GM21423 (cell line): ENCODE data around the gene RTP5.
"Not testable (repeated sequence)": the region's sequence is repeated elsewhere in the genome, so short reads cannot be mapped to it uniquely, and the experiment has no call there.

Experiments
- ATAC-seq: cut with Tn5 transposase; IDR thresholded peaks from one replicate; pipeline ENCODE4 v1.9.1; 2021; ENCODE audit warnings: mild to moderate bottlenecking, moderate library complexity; ENCODE audit not compliant: unreplicated experiment

RTP5 gene

DNA sequence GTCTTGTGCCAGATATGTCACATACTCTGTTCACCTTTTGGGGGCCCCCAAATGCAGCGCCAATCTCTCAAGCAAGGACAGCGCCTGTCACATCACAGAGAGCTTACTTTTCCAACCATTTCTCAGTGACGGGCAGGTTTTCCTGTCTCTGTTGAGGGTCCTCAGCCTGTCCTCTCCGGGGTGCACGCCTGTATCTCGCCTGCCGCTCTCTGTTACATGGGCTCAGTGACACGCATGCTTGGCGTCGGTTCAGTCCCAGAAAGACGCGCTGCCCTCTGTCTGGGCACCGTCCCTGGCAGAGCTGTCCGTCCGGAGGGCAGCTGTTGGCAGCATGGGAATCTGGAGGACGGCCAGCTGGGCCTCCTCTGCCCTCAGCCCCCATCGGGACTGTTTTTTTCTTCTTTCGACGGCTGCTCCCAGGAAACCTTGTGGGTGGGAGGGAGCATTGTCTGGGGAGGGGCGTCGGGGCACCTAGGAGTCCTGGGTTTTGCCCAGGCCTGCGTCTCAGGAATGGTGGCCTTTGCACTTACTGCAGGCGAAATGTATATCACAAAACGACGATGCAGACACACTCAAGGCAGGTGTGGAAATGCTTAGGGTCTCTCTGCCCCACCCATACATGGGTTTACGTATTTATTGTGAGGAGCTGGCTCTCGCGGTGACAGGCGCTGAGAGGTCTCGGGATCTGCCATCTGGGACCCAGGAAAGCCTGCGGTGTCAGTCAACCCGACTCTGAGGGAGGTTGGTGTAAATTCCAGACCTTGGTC is 30.9 kb downstream of the RTP5 start:
- ATAC-seq, result no peak

DNA sequence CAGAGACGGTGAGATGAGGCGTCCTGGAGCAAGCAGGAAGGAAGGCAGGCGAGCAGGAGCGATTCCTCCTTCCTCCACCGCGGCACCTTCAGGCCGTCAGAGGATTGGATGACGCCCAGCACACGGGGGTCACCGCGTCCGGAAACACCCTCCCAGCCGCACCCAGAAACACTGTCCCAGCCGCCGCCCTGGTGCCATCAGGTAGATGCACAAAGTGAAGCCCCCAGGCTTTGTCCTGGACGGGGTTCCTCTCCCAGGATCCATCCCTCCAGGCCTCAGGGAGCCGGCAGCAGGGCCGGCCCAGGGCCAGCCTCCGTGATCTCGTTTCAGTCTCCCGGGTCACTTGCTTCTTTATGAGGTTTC is 31.5 kb downstream of the RTP5 start:
- no peak for ATAC-seq

DNA sequence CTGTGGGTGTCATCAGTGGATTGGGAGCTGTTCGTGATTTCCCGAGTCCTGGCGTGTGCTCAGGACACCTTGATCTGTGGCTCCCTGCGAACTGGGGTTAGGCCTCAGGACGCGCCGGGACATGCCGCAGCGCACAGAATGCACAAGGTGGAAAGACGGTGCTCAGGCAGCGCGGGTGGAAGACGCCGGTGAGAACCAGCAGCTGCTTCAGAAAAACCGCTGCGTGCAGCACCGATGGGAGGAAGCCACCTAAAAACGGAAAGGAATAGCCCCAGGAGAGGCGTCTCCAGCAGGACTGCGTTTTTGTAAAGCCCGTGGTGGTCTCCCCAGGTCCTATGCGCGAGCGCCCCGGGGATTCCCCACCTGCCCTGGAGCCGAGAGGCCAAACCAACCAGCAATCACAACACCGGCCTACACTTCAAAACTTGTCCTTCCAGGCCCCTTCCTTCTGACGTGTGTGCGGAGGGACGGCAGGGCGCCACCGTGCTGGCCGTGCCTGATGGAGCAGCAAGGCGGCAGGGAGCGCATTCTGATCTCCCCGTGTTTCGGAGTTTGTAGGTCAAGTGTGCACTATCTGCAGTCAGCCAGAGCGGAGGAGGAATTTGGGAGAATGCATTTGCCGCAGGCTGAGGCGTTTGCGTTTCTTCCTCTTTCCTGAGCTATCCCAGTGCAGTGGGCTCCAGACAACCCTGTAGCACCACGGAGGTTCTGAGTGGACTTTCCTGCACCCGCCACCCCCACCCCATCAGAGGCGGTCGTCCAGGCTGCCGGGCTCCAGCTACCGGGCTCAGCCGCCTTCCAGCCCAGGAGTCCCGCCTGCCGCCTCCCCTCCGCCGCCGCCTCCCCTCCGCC is 32.2 kb downstream of the RTP5 start:
- ATAC-seq, result no peak

DNA sequence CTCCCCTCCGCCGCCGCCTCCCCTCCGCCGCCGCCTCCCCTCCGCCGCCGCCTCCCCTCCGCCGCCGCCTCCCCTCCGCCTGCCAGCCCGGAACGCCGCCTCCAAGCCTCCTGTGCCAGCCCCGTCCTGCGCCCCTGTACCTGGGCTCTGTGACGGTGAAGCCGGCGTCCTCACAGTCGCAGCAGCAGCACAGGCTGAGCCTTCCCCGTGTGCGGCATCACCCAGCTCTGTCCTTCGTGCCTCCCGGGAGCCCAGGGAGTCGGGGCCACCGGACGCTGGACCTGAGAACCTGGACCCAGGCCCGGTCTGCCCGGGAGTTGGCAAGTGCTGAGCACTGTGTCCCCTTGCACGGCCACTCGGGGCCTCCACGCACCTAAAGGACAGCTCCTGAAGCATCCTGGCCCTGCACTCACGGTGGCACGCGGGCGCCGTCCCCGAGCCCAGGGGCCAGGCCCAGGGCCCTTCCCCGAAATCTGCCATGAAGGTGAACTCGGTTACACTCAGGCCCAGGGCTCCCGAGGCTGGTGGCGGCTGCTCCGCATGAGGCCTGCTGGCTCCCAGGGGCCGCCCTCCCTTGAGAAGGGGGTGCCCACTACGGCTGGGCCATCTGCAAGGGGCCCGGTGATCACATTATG is 32.9 kb downstream of the RTP5 start:
- ATAC-seq, result no peak

DNA sequence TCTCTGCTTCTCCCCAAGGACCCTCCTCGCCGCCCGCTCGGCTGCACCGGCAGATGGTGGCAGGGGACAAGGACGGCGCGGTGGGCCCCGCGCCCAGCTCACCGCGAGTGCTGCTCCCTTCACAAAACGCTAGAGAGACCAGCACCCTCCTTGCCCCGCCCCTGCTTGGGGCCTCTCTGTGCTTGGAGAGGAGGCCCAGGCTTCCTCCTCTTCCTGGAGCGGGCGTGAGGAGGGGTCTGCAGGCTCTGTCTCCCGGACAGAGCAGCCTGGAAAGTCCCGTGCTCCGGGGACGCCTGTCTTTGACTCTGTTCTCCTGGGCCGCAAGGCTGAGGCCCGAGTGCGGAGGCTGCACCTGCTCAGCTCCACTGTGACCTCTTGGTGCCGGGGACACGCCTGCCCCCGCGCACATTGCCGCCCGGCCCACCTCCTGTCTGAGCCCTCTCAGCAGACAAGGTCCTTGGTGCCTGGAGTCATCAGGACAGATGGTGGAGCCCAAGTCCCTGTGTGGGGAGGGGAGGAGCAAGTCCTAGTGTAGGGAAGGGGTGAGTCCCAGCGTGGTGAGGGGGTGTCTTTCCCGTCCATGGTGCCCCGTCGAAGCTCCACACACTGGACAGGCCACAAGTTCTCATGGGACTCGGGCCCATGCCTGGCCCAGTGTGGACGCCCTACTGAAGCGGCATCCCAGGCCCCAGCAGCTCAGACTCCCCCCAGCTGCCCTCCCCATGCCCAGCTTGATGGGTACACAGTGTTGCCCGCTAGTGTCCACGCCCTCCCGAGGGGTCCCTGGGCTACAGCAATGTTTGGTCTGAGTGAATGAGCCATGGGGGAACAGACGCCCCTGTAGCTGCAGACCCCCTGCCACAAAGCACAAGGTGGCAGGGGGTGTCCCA is 33.8 kb downstream of the RTP5 start:
- no peak for ATAC-seq

DNA sequence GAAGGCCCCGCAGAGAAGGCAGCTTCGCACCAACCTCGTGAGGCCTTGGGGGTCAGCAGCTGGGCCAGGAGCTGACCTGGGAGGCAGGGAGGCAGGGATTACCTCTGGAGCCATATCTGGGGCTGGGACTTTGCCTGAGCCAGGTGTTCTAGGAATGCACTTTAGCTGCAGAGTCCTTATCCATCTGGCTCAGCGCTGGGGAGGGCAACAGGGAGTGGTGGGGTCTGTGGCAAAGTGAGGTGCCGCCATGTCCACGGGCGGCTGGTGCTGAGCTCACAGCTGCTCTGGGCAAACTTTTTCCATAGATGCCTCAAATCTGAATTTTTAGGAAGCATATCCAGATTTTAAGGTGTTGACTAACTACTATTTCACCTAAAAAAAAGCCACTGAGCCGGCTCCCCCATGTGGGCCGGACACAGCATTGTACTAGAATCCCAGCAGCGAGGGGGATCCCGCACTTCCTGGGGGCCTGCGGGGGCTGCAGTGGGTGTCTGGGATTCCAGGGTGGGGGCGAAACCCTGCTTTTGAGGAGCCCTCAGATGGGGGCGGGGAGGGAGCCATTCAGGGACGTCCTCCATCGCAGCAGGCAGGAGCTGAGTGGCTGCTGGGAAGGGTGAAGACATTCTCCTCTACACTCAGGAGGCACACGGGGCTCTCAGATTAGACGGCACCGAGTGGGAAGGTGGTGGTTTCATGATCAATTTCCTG is 34.6 kb downstream of the RTP5 start:
- no peak for ATAC-seq

DNA sequence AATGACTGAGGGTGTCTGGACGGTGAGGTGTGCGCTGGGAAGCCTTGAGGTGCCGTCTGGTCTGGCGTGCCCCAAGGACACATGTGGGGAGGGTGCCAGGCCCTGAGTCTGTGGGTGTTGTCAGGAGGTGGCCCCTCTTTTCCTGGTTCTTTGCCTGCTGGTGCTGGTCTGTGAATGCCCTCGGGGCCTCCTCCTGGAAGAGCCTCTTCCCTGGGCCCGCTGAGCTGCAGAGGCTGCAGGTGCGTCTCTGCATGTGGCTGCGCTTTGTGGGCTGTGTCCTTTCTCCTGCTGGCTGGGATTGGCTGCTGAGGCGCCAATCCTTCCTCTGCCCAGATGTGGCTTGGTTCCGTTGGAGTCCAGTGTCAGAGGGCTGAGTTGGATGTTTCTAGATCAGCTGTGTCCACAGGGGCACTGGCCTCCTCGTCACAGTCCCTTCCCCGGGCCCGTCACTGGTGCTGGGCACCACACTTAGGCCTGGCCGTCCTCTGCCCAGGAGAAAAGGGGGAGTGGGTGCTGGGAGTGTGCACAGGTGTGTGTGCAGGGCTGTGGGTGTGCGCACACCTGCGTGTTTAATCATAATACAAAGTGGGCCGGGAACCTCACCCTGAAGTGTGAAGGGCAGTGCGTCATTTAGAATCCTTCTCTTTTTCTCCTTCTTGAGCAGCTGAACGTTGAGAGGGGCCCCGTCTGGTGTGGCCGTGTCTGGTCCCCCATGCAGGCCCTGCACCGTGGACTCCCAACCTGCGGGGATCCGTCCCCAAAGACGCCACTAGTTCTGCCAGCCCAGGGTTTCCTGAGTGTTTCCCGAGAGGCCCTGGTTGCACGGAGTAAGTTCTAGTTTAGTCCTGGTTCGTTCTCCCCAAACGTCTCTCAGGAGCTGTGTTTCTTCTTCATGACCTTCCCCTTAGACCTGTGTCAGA is 35.5 kb downstream of the RTP5 start:
- no peak for ATAC-seq

DNA sequence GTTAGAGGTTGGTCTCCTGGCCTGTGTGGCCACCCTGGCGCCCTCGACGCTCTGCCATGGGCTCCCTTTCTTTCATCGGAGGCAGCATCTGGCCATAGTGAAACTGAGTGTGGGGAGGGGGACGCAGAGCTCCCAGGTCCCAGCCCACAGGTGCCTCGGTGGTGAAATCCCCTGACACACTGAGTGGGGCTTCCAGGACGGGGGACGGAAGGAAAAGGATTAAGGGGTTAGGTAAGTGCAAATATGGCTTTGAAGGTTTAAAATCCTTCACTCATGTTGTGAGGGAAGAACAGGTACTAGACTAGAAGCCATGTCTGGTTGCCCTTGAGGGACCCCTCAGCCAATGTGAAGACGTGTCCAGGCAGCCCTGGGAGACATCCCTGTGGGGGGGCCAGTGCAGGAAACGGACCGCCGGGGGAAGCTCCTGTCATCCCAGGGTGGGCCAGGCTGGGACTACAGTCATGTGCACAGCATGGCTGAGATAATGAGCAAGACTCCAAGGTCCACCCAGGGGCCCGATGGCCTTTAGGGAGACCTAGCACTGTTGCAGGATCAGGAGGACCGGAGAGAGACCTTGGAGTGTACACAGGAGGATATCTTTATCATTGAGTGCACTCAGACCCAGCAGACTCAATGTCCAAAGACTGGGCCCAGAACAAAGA is 36.3 kb downstream of the RTP5 start:
- ATAC-seq, result no peak

DNA sequence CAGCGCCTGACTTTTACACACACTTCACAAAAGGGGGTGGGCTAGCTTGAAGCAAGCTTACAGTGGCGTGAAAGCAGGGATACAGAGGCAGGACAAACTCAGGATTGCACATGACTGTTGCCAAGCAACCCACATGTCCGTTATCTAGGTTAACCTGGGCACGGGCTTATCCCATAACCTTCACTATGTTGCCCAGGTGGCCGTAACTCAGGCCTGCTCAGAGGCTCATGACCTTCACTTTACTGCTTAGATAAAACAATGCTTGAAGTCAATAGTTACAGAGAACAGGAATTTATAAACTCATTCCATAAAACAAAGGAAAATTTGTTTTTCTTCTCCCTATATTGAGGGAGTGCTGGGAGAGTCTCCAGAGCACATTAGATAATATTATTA is 36.8 kb downstream of the RTP5 start:
- not testable (repeated sequence) for ATAC-seq

DNA sequence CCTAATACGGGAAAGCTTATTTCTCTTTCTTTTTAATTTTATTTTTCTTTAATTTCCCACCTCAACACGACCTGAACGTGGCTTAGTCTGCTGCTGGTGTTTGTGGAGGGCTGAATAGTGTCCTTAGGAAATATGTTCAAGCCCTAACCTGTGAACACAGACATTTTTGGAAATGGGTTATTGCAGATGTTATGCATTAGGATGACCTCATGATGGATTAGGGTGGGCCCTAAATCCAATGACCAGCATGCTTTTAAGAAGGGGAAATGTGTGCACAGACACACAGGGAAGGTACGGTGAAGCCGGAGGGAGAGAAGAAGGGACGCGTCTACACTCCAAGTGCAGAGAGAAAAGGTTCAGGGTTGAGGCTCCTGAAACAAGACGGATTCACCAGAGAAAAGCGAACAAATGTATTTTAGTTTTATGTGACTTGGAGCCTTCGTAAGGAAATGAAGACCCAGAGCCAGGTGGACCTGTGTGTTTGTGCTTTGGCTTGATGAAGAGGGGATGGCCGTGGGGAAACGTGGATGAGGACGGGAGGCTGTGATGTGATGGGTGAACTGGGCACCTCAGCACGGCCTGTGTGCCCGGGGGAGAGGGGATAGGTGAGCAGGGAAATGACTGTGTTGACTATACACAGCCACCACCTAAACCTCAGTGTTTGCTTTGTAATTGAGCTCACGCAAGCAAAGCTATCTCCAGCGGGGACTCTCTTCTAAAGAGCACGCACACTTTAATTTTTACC is 37.5 kb downstream of the RTP5 start:
- no peak for ATAC-seq

DNA sequence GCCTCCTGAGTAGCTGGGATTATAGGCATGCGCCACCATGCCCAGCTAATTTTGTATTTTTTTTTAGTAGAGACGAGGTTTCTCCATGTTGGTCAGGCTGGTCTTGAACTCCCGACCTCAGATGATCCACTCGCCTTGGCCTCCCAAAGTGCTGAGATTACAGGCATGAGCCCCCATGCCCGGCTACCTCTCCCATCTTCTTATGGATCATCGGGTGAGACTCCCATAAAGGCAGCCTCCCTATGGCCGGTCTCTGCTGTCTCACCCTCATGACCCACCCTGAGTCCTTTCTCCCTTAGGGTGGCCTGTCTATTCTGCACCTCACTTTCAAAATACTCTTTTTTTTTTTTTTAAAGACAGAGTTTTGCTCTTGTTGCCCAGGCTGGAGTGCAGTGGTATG is 38.3 kb downstream of the RTP5 start:
- not testable (repeated sequence) for ATAC-seq

DNA sequence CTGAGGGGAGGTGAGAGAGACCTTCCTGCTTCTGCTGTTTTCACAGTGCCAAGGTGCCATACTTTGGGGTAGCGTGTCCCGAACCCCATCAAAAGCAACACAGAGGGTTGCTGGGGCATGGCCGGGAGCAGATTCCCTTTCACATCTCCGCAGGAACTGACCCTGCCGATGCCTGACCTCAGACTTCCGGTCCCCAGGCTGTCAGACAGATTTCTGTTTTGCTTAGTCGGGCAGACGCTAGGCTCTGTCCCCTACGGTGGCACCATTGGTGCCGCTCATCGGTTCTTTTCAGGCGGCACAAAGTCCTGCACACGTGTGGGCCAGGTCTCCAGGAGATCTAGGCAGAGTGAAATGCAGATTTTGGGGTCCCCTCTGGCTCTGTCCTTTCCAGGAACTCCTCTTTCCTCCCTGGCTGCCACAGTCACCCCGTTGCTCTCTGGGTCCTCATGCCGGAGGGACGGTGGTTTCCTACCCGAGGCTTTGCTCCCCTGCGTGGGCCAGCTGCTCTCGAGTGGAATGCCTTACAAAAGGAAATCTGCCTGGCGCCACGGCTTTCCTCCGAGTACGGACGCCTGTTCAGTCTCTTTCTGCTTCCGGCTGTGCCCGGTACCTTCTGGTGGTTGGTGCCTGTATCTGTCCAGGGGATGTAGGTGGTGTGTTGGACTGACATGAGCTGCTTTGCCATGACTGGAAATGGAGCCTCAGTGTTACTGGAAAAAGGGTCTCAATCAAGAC is 39.3 kb downstream of the RTP5 start:
- no peak for ATAC-seq

DNA sequence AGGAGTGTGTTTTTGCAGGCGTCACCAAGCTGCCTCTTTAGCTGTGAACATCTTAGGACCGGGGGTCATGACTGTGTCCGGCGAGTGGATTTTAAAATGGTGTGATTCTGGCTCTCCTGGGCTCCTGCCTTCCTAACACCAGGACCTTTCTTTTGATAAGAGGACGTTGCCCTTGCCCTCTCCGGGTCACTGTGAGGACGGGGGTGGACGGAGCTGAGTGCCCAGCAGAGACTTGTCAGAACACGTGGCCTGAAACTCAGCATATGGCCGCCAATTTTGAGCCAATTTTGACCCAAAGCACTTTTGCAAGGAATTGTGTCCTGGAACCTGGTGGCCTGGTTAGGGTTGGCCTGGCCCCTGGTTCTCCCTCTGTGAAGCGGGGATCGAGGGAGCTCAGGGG is 40.2 kb downstream of the RTP5 start:
- no peak for ATAC-seq

DNA sequence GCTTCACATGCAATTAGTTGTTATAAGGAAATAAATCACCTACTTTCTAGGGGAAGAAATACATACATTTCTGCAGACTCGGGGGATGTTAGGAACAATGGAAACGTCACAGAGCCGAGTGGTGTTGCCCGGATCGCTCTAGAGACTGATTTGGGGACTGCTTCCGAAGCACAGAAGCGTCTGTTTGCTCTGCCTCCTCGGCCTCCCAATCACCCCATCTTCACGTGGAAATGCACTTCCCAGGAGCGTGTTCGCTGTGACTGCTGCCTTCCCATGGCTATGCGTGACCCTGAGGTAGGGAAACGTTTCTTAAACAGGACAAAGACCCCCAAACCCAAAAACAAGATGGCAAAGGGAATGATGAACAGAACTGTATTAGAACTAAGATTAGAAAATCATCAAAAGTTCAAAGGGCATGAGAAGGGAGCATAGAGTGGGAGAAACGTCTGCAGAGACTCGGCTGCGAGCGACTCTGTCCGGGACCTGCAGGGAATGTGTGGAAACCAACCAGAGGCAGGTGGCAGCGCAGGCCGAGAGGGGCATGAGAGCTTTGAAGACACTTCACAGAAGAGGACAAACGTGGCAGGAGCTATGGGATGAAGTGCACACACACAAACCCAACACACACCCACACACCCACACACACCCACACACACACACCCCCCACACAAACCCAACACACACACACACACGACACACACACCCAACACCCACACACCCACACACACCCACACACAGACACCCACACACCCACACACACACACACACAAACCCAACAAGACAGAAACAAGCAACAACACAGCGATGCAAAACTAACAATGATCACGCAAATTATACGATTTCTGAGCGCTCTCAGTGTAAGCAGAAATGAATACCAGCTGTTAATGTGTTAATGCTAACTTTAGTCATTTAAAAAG is 41.3 kb downstream of the RTP5 start:
- no peak for ATAC-seq

DNA sequence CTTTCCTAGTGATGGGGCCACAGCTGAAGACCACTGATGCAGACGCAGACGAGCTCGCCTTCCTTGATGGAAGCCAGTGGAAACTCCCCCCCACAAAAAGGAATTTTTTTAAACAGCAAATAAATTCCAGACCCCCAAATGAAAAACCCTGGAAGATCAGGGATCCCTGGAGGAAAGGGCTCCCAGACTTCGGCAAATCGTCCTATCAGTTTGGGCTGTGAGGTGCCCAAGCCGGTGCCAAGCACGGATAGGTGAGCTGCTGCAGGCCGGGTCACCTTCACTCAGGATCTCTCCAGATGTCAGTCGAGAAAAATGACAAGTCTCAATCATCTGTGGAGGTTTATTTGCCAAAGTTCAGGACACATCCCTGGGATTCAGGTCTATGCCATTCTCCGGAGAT is 42.0 kb downstream of the RTP5 start:
- no peak for ATAC-seq

DNA sequence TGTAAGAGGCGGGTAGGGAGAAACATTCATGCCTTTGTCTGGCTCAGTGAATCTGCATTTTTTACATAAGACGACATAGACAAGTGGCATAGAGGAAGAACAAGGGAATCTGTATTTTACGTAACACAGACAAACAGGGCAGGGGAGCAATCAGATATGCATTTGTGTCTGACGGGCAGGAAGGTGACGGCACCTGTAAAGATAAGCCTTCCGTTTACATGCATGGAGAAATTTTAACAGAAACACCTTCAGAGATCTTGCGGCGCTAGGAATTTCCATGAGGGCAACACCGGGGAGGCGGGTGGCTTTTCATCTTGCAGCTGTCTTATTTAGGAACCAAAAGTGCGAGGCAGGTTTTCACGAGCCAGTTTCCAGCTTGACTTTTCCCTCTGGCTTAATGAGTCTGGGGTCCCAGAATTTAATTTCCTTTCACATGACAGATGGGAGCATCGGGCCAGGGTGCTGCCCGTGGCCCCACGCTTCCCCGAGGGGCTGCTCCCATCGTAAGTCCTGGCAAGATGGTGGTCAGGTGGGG is 42.6 kb downstream of the RTP5 start:
- ATAC-seq, result no peak
